PC-9 (cell line): ENCODE measurements around the gene CHDH. TPM values are rescaled to one million over a fixed set of nuclear protein-coding genes. Genes with fewer than 3 reads are reported as not detected.

Experiments used
- BruUV-seq: library from RNA; stranded (reverse); fragments of 400-500 nt; replicated peaks from 2 replicates; lab custom pipeline; 2021; lab: Mats Ljungman, UMichigan
- CTCF ChIA-PET: fragments of 300-600 bp; sonication (Branson Sonifier 250); formaldehyde crosslinking; loops from one replicate; lab custom pipeline; 2022; ENCODE audit warnings: antibody characterized with exemption; lab: Charles Lee
- POLR2A ChIA-PET: fragments of 300-600 bp; sonication (Branson Sonifier 250); formaldehyde crosslinking; loops from one replicate; lab custom pipeline; 2022; ENCODE audit warnings: antibody characterized with exemption; ENCODE audit not compliant: unreplicated experiment; lab: Charles Lee
- DNase-seq, 2 experiments: peaks; one replicate each; pipeline versions ENCODE4 v3.0.0 to v3.0.0-alpha.2; 2015 to 2022; ENCODE audit warnings: mixed read lengths in 1 of 2
- H2AFZ ChIP-seq: fragments of 200-600 bp; sonication (generic); 2 replicates; pipeline ENCODE4 v1.8.1; 2017; ENCODE audit warnings: antibody characterized with exemption
- H3F3A ChIP-seq: fragments of 200-600 bp; sonication (generic); 2 replicates; pipeline ENCODE4 v1.8.1; 2017; ENCODE audit warnings: antibody characterized with exemption, mild to moderate bottlenecking, low read depth; ENCODE audit not compliant: insufficient read depth
- H3K27ac ChIP-seq: fragments of 200-600 bp; sonication (generic); 2 replicates; pipeline ENCODE4 v1.6.1; 2016; ENCODE audit warnings: mixed run types
- H3K27me3 ChIP-seq: fragments of 200-600 bp; sonication (generic); 2 replicates; pipeline ENCODE4 v1.6.1; 2016; ENCODE audit warnings: low read depth, mixed run types; ENCODE audit not compliant: insufficient read depth
- H3K36me3 ChIP-seq: fragments of 200-600 bp; sonication (generic); 2 replicates; pipeline ENCODE4 v1.6.1; 2016; ENCODE audit warnings: low read depth, mixed run types
- H3K4me1 ChIP-seq: fragments of 200-600 bp; sonication (generic); replicated peaks from 2 replicates; pipeline ENCODE4 v1.6.1; 2016; ENCODE audit warnings: mixed run types; ENCODE audit not compliant: insufficient read depth
- H3K4me2 ChIP-seq: fragments of 200-600 bp; sonication (generic); 2 replicates; pipeline ENCODE4 v1.6.1; 2017; ENCODE audit warnings: mixed run types
- H3K4me3 ChIP-seq: fragments of 200-600 bp; sonication (generic); 2 replicates; pipeline ENCODE4 v1.6.1; 2016; ENCODE audit warnings: mixed run types
- H3K79me2 ChIP-seq: fragments of 200-600 bp; sonication (generic); 2 replicates; pipeline ENCODE4 v1.6.1; 2017; ENCODE audit warnings: low read depth, mixed run types
- H3K9me2 ChIP-seq: fragments of 200-600 bp; sonication (generic); 2 replicates; pipeline ENCODE4 v1.8.1; 2017; ENCODE audit warnings: mild to moderate bottlenecking; ENCODE audit not compliant: insufficient read depth
- H3K9me3 ChIP-seq: fragments of 200-600 bp; sonication (generic); 2 replicates; pipeline ENCODE4 v1.8.1; 2016; ENCODE audit warnings: low read depth; ENCODE audit not compliant: insufficient read depth
- H4K20me1 ChIP-seq: fragments of 200-600 bp; sonication (generic); 2 replicates; pipeline ENCODE4 v1.8.1; 2017; ENCODE audit not compliant: insufficient read depth
- CTCF ChIP-seq: fragments of 200-600 bp; sonication (generic); conservative IDR thresholded peaks from 2 replicates; pipeline ENCODE4 v1.6.1; 2017; ENCODE audit warnings: mixed run types, antibody characterized with exemption, mild to moderate bottlenecking, moderate library complexity
- EZH2 ChIP-seq: fragments of 200-600 bp; sonication (generic); IDR thresholded peaks from 2 replicates; pipeline ENCODE4 v1.8.0; 2017; ENCODE audit warnings: antibody characterized with exemption, low read depth
- intact Hi-C: fragments of 100-400 bp; cut with micrococcal nuclease; formaldehyde crosslinking; loops from one replicate; pipeline ENCODE4 v1.10.0; 2022; ENCODE audit not compliant: unreplicated experiment
- total RNA-seq: library from RNA; stranded (reverse); gene quantifications from 2 replicates; pipeline ENCODE4 v1.2.3, GENCODE V29; 2021

Gene CHDH
- total RNA-seq, 1 experiment from 2014 or later = not detected

GRCh38 chr3:53885239-53885638 lies 39.0 kb upstream of the CHDH start:
- no TSS peak for BruUV-seq
- H3K4me3 ChIP-seq = no peak overlapping the region
- CTCF ChIA-PET = no interaction called here
- no peaks in the 10 kb centered on the region for H3K9me2 ChIP-seq
- H3K9me3 ChIP-seq = no peaks in the 10 kb centered on the region
- no peak overlapping the region for H3K4me2 ChIP-seq
- peaks cover 15% of the 10 kb centered on the region for H3K4me1 ChIP-seq
- 0 out of 2 replicates have a peak, but pooled peaks cover 8% of the 10 kb centered on the region for H3K36me3 ChIP-seq
- no peak for TF ChIP-seq CTCF
- no peak for TF ChIP-seq EZH2
- H3K27ac ChIP-seq = no peak overlapping the region
- H2AFZ ChIP-seq = no peak overlapping the region
- POLR2A ChIA-PET = no interaction called here
- no peaks in the 10 kb centered on the region; the same call in 1 of the 2 replicates for H3F3A ChIP-seq
- H4K20me1 ChIP-seq = no peaks in the 10 kb centered on the region; the same call in 1 of the 2 replicates
- intact Hi-C loops = no loop called here
- H3K27me3 ChIP-seq = no peaks in the 10 kb centered on the region
- peaks cover 28% of the 10 kb centered on the region for H3K79me2 ChIP-seq
- no peak for DNase-seq

- Histone ChIP-seq H3K79me2 (peaks cover 23% of the 10 kb centered on the region), H4K20me1 (no peaks in the 10 kb centered on the region; the same call in 1 of the 2 replicates), H3K4me3 (no peak overlapping the region), H3K9me3 (no peaks in the 10 kb centered on the region), H3F3A (no peaks in the 10 kb centered on the region; the same call in 1 of the 2 replicates), H3K27me3 (no peaks in the 10 kb centered on the region), H3K27ac (no peak overlapping the region), H3K36me3 (peaks cover 8% of the 10 kb centered on the region; the same call in 1 of the 2 replicates), H3K4me1 (peaks cover 9% of the 10 kb centered on the region), H2AFZ (no peak overlapping the region), H3K4me2 (no peak overlapping the region), H3K9me2 (no peaks in the 10 kb centered on the region)
- ChIA-PET CTCF (no interaction called here), POLR2A (no interaction called here)
- no peak for TF ChIP-seq EZH2
- no TSS peak for BruUV-seq
- intact Hi-C loops = no loop called here
- DNase-seq = no peak
Measured at GRCh38 chr3:53884623-53885022, 38.4 kb upstream of the CHDH start.

- POLR2A ChIA-PET = no interaction called here
- Histone ChIP-seq H3K9me2 (no peaks in the 10 kb centered on the region), H3K4me3 (no peak overlapping the region), H3K79me2 (peaks cover 14% of the 10 kb centered on the region), H3K4me1 (peaks cover 9% of the 10 kb centered on the region), H3F3A (no peaks in the 10 kb centered on the region; the same call in 1 of the 2 replicates), H4K20me1 (no peaks in the 10 kb centered on the region), H3K9me3 (no peaks in the 10 kb centered on the region), H3K27ac (no peak overlapping the region), H3K36me3 (peaks cover 11% of the 10 kb centered on the region; the same call in 1 of the 2 replicates), H3K4me2 (no peak overlapping the region), H3K27me3 (no peaks in the 10 kb centered on the region), H2AFZ (no peak overlapping the region)
- DNase-seq = no peak
- intact Hi-C loops = no loop called here
- TF ChIP-seq CTCF (no peak), EZH2 (no peak)
- CTCF ChIA-PET = no interaction called here
- BruUV-seq = no TSS peak
Measured at GRCh38 chr3:53883008-53883407, 36.8 kb upstream of the CHDH start.
